Stimulated activated CD8-positive, alpha-beta memory T cell treated with anti-CD3 and anti-CD28 coated beads, Interleukin-12 subunit alpha, Interleukin-12 subunit beta, amount 100 ng/mL, for 4 hours (primary cell): ENCODE measurements around the gene GBX1.

ENCODE experiments used
- DNase-seq: peaks from one replicate; pipeline ENCODE4 v3.0.0-alpha.2; 2020; ENCODE audit warnings: low read depth

The GBX1 gene

GRCh38 chr7:151173386-151174245 is 6.1 kb upstream of the GBX1 start:
- no peak for DNase-seq

GRCh38 chr7:151172273-151173141 is 5.0 kb upstream of the GBX1 start:
- peak; percentile 63 for DNase-seq

- no peak for DNase-seq
Observed at GRCh38 chr7:151168787-151169162, 1.3 kb upstream of the GBX1 start.

- DNase-seq: peak; percentile 31
Observed at GRCh38 chr7:151168003-151168786, 701 bp upstream of the GBX1 start.

GRCh38 chr7:151166629-151167196 is 781 bp downstream of the GBX1 start:
- DNase-seq: no peak

GRCh38 chr7:151161757-151162156 is 5.7 kb downstream of the GBX1 start:
- DNase-seq: no peak

- no peak for DNase-seq
Observed at GRCh38 chr7:151157645-151158329, 9.7 kb downstream of the GBX1 start.

GRCh38 chr7:151152643-151153513 is 14.6 kb downstream of the GBX1 start:
- DNase-seq: no peak

- DNase-seq: no peak
Observed at GRCh38 chr7:151150388-151150787, 17.1 kb downstream of the GBX1 start.

GRCh38 chr7:151148319-151149259 is 18.9 kb downstream of the GBX1 start:
- no peak for DNase-seq

- DNase-seq: no peak
Observed at GRCh38 chr7:151146761-151147160, 20.7 kb downstream of the GBX1 start.

GRCh38 chr7:151144387-151144786 is 23.1 kb downstream of the GBX1 start:
- no peak for DNase-seq

- DNase-seq: no peak
Observed at GRCh38 chr7:151143261-151144015, 24.1 kb downstream of the GBX1 start.

GRCh38 chr7:151142686-151143040 is 24.8 kb downstream of the GBX1 start:
- DNase-seq: no peak

- no peak for DNase-seq
Observed at GRCh38 chr7:151141855-151142685, 25.4 kb downstream of the GBX1 start.

- DNase-seq: no peak
Observed at GRCh38 chr7:151141311-151141854, 26.1 kb downstream of the GBX1 start.

GRCh38 chr7:151140826-151141225 is 26.7 kb downstream of the GBX1 start:
- no peak for DNase-seq
